HepG2 (cell line): ENCODE data around the gene ZNF367.

Experiments
- POLR2AphosphoS5 ChIP-seq: IDR thresholded peaks from 2 replicates; pipeline ENCODE4 v1.6.1; 2012; ENCODE audit warnings: low read depth, low read length
- TF ChIP-seq, protein P1 (sequence below): sonication (generic); formaldehyde crosslinking; IDR thresholded peaks from 2 replicates; pipeline ENCODE4 v1.5.0; 2020; ENCODE audit warnings: mild to moderate bottlenecking, missing genetic modification reagents, moderate library complexity

DNA sequence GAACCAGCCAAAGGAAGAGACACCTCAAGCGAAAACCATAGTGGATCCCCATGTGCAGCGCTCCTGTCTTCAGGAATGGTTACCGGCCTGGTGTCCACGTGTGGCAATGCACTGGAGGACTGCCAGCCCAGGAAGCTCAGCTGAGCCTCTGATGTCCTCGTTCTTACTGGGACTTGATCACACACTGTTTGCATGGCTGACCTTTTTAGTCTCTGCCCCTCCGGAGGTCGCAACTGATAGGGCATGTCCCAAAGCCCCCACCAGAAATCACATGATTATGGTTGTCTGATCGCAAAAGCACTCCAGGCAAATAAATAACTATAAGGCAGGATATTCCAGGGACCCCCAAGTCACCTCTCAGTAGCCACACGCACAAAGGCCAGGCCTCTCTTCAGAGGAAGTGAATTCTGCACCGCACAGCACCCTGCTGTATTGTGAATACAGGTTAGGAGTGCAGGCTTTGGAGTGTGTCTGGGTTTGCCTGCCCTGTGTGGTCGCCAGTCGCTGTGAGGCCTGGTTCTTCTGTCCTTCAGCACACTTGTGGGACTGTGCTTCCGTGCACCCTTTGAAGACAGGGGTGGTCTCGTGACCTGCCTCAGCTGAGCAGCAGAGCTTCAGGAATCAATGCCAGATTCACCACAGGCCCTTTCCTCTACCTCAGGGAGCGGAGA is 18.4 kb upstream of the ZNF367 start:
- TF ChIP-seq, protein P1, sequence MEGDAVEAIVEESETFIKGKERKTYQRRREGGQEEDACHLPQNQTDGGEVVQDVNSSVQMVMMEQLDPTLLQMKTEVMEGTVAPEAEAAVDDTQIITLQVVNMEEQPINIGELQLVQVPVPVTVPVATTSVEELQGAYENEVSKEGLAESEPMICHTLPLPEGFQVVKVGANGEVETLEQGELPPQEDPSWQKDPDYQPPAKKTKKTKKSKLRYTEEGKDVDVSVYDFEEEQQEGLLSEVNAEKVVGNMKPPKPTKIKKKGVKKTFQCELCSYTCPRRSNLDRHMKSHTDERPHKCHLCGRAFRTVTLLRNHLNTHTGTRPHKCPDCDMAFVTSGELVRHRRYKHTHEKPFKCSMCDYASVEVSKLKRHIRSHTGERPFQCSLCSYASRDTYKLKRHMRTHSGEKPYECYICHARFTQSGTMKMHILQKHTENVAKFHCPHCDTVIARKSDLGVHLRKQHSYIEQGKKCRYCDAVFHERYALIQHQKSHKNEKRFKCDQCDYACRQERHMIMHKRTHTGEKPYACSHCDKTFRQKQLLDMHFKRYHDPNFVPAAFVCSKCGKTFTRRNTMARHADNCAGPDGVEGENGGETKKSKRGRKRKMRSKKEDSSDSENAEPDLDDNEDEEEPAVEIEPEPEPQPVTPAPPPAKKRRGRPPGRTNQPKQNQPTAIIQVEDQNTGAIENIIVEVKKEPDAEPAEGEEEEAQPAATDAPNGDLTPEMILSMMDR, result no peak; the same call in 1 of the 2 replicates
- TF ChIP-seq POLR2AphosphoS5, result no peak; the same call in 1 of the 2 replicates
